Activated T-helper 17 cell treated with anti-CD3 and anti-CD28 coated beads, Interleukin-2, amount 50 U/mL, for 72 hours (primary cell): Measurements from ENCODE around the gene CACNA1I. TPM values are rescaled to one million over a fixed set of nuclear protein-coding genes. Genes with fewer than 3 reads are reported as not detected.

Experiments
- ATAC-seq: fragments of 150-1000 bp; cut with Tn5 transposase; replicated peaks from 2 replicates; pipeline ENCODE4 v1.10.0; 2021; ENCODE audit warnings: mild to moderate bottlenecking, moderate library complexity
- H3K27ac Mint-ChIP-seq: one replicate; pipeline ENCODE4 v1.8.0; 2022; ENCODE audit warnings: mixed read lengths
- H3K27me3 Mint-ChIP-seq: one replicate; pipeline ENCODE4 v1.8.0; 2022; ENCODE audit warnings: mixed read lengths
- H3K36me3 Mint-ChIP-seq: one replicate; pipeline ENCODE4 v1.8.0; 2022; ENCODE audit warnings: low read depth, mild to moderate bottlenecking, mixed read lengths
- H3K4me1 Mint-ChIP-seq: one replicate; pipeline ENCODE4 v1.8.0; 2022; ENCODE audit warnings: mixed read lengths
- H3K4me3 Mint-ChIP-seq: one replicate; pipeline ENCODE4 v1.8.0; 2022; ENCODE audit warnings: mild to moderate bottlenecking, mixed read lengths
- H3K9me3 Mint-ChIP-seq: one replicate; pipeline ENCODE4 v1.8.0; 2022; ENCODE audit warnings: mixed read lengths
- total RNA-seq, 2 donors: library from RNA; stranded (reverse); gene quantifications; one replicate each; pipeline ENCODE4 v1.2.3, GENCODE V29; 2022

The CACNA1I gene
- total RNA-seq, 2 donors from 2014 or later, result 0.84 to 5.3 TPM

GRCh38 chr22:39614442-39614841 is 43.9 kb downstream of the CACNA1I start:
- Mint-ChIP-seq H3K27me3 (peaks cover 5% of the 10 kb centered on the region), H3K9me3 (no peaks in the 10 kb centered on the region), H3K36me3 (no peaks in the 10 kb centered on the region), H3K27ac (no peak overlapping the region), H3K4me3 (no peak overlapping the region), H3K4me1 (peaks cover 16% of the 10 kb centered on the region)
- ATAC-seq, result no peak

GRCh38 chr22:39616051-39616450 is 45.5 kb downstream of the CACNA1I start:
- Mint-ChIP-seq H3K27me3 (peaks cover 5% of the 10 kb centered on the region), H3K9me3 (no peaks in the 10 kb centered on the region), H3K4me3 (no peak overlapping the region), H3K27ac (no peak overlapping the region), H3K4me1 (peaks cover 16% of the 10 kb centered on the region), H3K36me3 (no peaks in the 10 kb centered on the region)
- no peak for ATAC-seq

- no peak for ATAC-seq
- Mint-ChIP-seq H3K27ac (no peak overlapping the region), H3K36me3 (no peaks in the 10 kb centered on the region), H3K9me3 (no peaks in the 10 kb centered on the region), H3K27me3 (peaks cover 5% of the 10 kb centered on the region), H3K4me3 (no peak overlapping the region), H3K4me1 (peaks cover 16% of the 10 kb centered on the region)
These were observed 46.2 kb downstream of the CACNA1I start for GRCh38 chr22:39616781-39617180.

GRCh38 chr22:39617342-39617741 is 46.8 kb downstream of the CACNA1I start:
- Mint-ChIP-seq H3K9me3 (no peaks in the 10 kb centered on the region), H3K4me1 (peaks cover 16% of the 10 kb centered on the region), H3K36me3 (no peaks in the 10 kb centered on the region), H3K27me3 (peaks cover 5% of the 10 kb centered on the region), H3K4me3 (no peak overlapping the region), H3K27ac (no peak overlapping the region)
- peak; percentile 17 for ATAC-seq

GRCh38 chr22:39617970-39618757 is 47.6 kb downstream of the CACNA1I start:
- Mint-ChIP-seq H3K36me3 (no peaks in the 10 kb centered on the region), H3K27me3 (peaks cover 5% of the 10 kb centered on the region), H3K4me3 (no peak overlapping the region), H3K9me3 (no peaks in the 10 kb centered on the region), H3K27ac (no peak overlapping the region), H3K4me1 (peaks cover 9% of the 10 kb centered on the region)
- no peak for ATAC-seq

GRCh38 chr22:39618996-39619530 is 48.5 kb downstream of the CACNA1I start:
- no peak overlapping the region for H3K4me3 Mint-ChIP-seq
- H3K9me3 Mint-ChIP-seq, result no peaks in the 10 kb centered on the region
- H3K27me3 Mint-ChIP-seq, result peaks cover 5% of the 10 kb centered on the region
- H3K36me3 Mint-ChIP-seq, result no peaks in the 10 kb centered on the region
- ATAC-seq, result no peak
- H3K27ac Mint-ChIP-seq, result no peak overlapping the region
- peaks cover 7% of the 10 kb centered on the region for H3K4me1 Mint-ChIP-seq

- H3K4me1 Mint-ChIP-seq, result peaks cover 7% of the 10 kb centered on the region
- H3K9me3 Mint-ChIP-seq, result no peaks in the 10 kb centered on the region
- peak; percentile 86 for ATAC-seq
- peak overlapping the region; percentile 56 for H3K27ac Mint-ChIP-seq
- no peak overlapping the region for H3K4me3 Mint-ChIP-seq
- peaks cover 5% of the 10 kb centered on the region for H3K27me3 Mint-ChIP-seq
- H3K36me3 Mint-ChIP-seq, result no peaks in the 10 kb centered on the region
These were observed 50.6 kb downstream of the CACNA1I start for GRCh38 chr22:39620924-39621690.

- Mint-ChIP-seq H3K27me3 (peaks cover 5% of the 10 kb centered on the region), H3K9me3 (no peaks in the 10 kb centered on the region), H3K4me3 (no peak overlapping the region), H3K27ac (no peak overlapping the region), H3K36me3 (no peaks in the 10 kb centered on the region), H3K4me1 (peaks cover 7% of the 10 kb centered on the region)
- no peak for ATAC-seq
These were observed 51.3 kb downstream of the CACNA1I start for GRCh38 chr22:39621826-39622225.

GRCh38 chr22:39622881-39623367 is 52.4 kb downstream of the CACNA1I start:
- peak; percentile 61 for ATAC-seq
- Mint-ChIP-seq H3K9me3 (no peaks in the 10 kb centered on the region), H3K4me1 (peaks cover 4% of the 10 kb centered on the region), H3K27ac (no peak overlapping the region), H3K27me3 (peaks cover 3% of the 10 kb centered on the region), H3K4me3 (no peak overlapping the region), H3K36me3 (no peaks in the 10 kb centered on the region)

GRCh38 chr22:39623603-39624500 is 53.3 kb downstream of the CACNA1I start:
- Mint-ChIP-seq H3K27me3 (no peaks in the 10 kb centered on the region), H3K4me1 (no peaks in the 10 kb centered on the region), H3K9me3 (no peaks in the 10 kb centered on the region), H3K4me3 (no peak overlapping the region), H3K27ac (no peak overlapping the region), H3K36me3 (no peaks in the 10 kb centered on the region)
- no peak for ATAC-seq

- Mint-ChIP-seq H3K36me3 (no peaks in the 10 kb centered on the region), H3K27me3 (no peaks in the 10 kb centered on the region), H3K4me1 (no peaks in the 10 kb centered on the region), H3K27ac (no peak overlapping the region), H3K9me3 (no peaks in the 10 kb centered on the region), H3K4me3 (no peak overlapping the region)
- no peak for ATAC-seq
These were observed 53.9 kb downstream of the CACNA1I start for GRCh38 chr22:39624501-39624821.

- no peaks in the 10 kb centered on the region for H3K27me3 Mint-ChIP-seq
- no peaks in the 10 kb centered on the region for H3K4me1 Mint-ChIP-seq
- no peaks in the 10 kb centered on the region for H3K36me3 Mint-ChIP-seq
- H3K27ac Mint-ChIP-seq, result no peak overlapping the region
- no peak for ATAC-seq
- no peaks in the 10 kb centered on the region for H3K9me3 Mint-ChIP-seq
- no peak overlapping the region for H3K4me3 Mint-ChIP-seq
These were observed 55.3 kb downstream of the CACNA1I start for GRCh38 chr22:39625569-39626537.

- no peak for ATAC-seq
- H3K9me3 Mint-ChIP-seq, result no peaks in the 10 kb centered on the region
- H3K4me1 Mint-ChIP-seq, result peaks cover 6% of the 10 kb centered on the region
- no peaks in the 10 kb centered on the region for H3K27me3 Mint-ChIP-seq
- no peaks in the 10 kb centered on the region for H3K36me3 Mint-ChIP-seq
- no peak overlapping the region for H3K27ac Mint-ChIP-seq
- no peak overlapping the region for H3K4me3 Mint-ChIP-seq
These were observed 56.7 kb downstream of the CACNA1I start for GRCh38 chr22:39627208-39627607.
